Keratinocyte (primary cell): ENCODE data around the gene SMYD4.

Experiments
- CTCF ChIP-seq, 3 experiments: IDR thresholded peaks in 1 of 3; conservative IDR thresholded peaks in 1 of 3; optimal IDR thresholded peaks in 1 of 3; 2 replicates in 2 of 3; 3 replicates in 1 of 3; pipeline versions ENCODE3 to v1.5.1; 2011; ENCODE audit warnings: low read length in 3 of 3, mild to moderate bottlenecking in 3 of 3, moderate library complexity in 2 of 3, control low read depth in 1 of 3, inconsistent platforms in 1 of 3; ENCODE audit not compliant: insufficient read depth in 2 of 3; ENCODE audit errors: extremely low read depth in 1 of 3
- EZH2 ChIP-seq: IDR thresholded peaks from one replicate; pipeline ENCODE4 v1.6.1; 2012; ENCODE audit warnings: inconsistent platforms, mild to moderate bottlenecking, low read length, moderate library complexity

- TF ChIP-seq CTCF (optimal IDR thresholded peaks at IDR 0.05 in 1 of 3, IDR thresholded peaks at IDR 0.05 in 1 of 3, conservative IDR thresholded peaks at IDR 0.05 in 1 of 3; ENCODE audit: extremely low read depth in 1 of 3, insufficient read depth in 2 of 3, low read length in 3 of 3) = no peak
- no peak for TF ChIP-seq EZH2
These were observed 74.4 kb downstream of the SMYD4 start for GRCh38 chr17:1755252-1755826.
